Astrocyte of the spinal cord (primary cell): ENCODE data around the gene ZNF804B.

Source experiments
- DNase-seq: peaks from one replicate; pipeline ENCODE4 v3.0.0; 2011; ENCODE audit warnings: low read depth, low spot score
- H3K4me3 ChIP-seq: 2 replicates; pipeline ENCODE4 v1.5.1; 2011; ENCODE audit warnings: low read depth, mild to moderate bottlenecking, low read length, moderate library complexity
- CTCF ChIP-seq: IDR thresholded peaks from 2 replicates; pipeline ENCODE4 v1.5.1; 2012; ENCODE audit warnings: low read depth, mild to moderate bottlenecking, low read length, inconsistent platforms
- in situ Hi-C: cut with HindIII; loops from 2 replicates; pipeline ENCODE4 v1.10.0; 2017; ENCODE audit warnings: low sequenced_read_pairs

Gene ZNF804B

GRCh38 chr7:89027781-89028180, 268.3 kb downstream of the ZNF804B start:
- no peak for DNase-seq
- H3K4me3 ChIP-seq, result no peak overlapping the region
- in situ Hi-C loops, result no loop called here
- no peak for TF ChIP-seq CTCF

GRCh38 chr7:89028319-89028718, 268.8 kb downstream of the ZNF804B start:
- no peak for TF ChIP-seq CTCF
- in situ Hi-C loops, result no loop called here
- no peak overlapping the region for H3K4me3 ChIP-seq
- peak; percentile 7 for DNase-seq

GRCh38 chr7:89029864-89030263, 270.4 kb downstream of the ZNF804B start:
- in situ Hi-C loops, result no loop called here
- peak; percentile 76 for DNase-seq
- no peak for TF ChIP-seq CTCF
- no peak overlapping the region for H3K4me3 ChIP-seq

GRCh38 chr7:89041240-89041639, 281.7 kb downstream of the ZNF804B start:
- H3K4me3 ChIP-seq, result no peak overlapping the region
- no peak for DNase-seq
- in situ Hi-C loops, result no loop called here
- no peak for TF ChIP-seq CTCF

- H3K4me3 ChIP-seq, result no peak overlapping the region
- in situ Hi-C loops, result no loop called here
- DNase-seq, result no peak
- no peak for TF ChIP-seq CTCF
These were observed 283.4 kb downstream of the ZNF804B start for GRCh38 chr7:89042940-89043339.

- in situ Hi-C loops, result no loop called here
- no peak overlapping the region for H3K4me3 ChIP-seq
- no peak for TF ChIP-seq CTCF
- DNase-seq, result no peak
These were observed 289.5 kb downstream of the ZNF804B start for GRCh38 chr7:89049043-89049442.

- no peak overlapping the region for H3K4me3 ChIP-seq
- TF ChIP-seq CTCF, result no peak
- in situ Hi-C loops, result no loop called here
- DNase-seq, result no peak
These were observed 293.6 kb downstream of the ZNF804B start for GRCh38 chr7:89053130-89053529.
